Measurements from ENCODE around the gene COL18A1.

DNA sequence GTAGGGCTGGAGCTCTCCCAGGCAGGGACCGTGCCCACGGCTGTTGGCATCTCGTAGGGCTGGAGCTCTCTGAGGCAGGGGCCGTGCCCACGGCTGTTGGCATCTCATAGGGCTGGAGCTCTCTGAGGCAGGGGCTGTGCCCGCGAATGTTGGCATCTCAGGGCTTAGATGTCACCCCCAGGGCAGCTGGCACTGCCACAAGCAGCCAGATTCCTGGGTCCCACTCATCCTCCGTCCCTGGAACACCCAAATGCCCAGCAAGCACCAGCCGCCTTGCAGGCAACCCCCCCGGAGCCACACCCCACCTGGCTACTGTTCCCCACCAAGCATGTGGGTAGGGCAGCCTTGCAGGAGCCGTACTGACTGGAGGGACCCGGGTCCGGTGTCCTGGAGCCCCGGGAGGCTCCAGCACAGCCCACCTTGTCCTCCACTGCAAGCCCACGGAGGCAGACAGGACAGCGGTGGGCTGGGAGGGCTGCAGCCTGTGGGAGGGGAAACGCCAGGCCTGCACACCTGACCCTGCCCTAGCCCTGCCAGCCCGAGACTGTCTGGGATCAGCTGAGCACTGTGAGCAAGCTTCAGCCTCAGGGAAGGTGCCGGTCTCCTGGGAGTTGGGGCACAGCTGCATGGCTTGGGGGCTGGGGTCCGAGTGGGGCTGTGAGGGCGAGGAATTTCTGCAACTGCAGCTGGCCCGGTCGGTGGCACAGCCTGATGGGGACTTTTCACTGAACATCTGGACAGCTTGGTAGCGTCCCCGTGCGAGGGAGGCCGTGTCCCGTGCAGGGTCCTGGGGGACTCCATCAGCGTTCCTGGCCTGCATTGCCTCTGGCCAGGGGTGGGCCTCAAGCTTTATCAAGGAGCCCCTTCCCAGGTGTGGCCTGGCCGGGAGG, 53.6 kb downstream of the COL18A1 start:
- TF ChIP-seq EZH2 (IDR thresholded peaks at IDR 0.05; ENCODE audit: borderline replicate concordance, insufficient read depth, low read depth, low read length, poor library complexity, severe bottlenecking) = no peak
- TF ChIP-seq, protein P1, sequence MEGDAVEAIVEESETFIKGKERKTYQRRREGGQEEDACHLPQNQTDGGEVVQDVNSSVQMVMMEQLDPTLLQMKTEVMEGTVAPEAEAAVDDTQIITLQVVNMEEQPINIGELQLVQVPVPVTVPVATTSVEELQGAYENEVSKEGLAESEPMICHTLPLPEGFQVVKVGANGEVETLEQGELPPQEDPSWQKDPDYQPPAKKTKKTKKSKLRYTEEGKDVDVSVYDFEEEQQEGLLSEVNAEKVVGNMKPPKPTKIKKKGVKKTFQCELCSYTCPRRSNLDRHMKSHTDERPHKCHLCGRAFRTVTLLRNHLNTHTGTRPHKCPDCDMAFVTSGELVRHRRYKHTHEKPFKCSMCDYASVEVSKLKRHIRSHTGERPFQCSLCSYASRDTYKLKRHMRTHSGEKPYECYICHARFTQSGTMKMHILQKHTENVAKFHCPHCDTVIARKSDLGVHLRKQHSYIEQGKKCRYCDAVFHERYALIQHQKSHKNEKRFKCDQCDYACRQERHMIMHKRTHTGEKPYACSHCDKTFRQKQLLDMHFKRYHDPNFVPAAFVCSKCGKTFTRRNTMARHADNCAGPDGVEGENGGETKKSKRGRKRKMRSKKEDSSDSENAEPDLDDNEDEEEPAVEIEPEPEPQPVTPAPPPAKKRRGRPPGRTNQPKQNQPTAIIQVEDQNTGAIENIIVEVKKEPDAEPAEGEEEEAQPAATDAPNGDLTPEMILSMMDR (IDR thresholded peaks at IDR 0.05) = no peak
